Measurements from ENCODE around the gene CDKAL1.

GRCh38 chr6:21075986-21076385, 541.7 kb downstream of the CDKAL1 start:
- TF ChIP-seq CTCF (conservative IDR thresholded peaks at IDR 0.05; ENCODE audit: low read depth, low read length): no peak
- TF ChIP-seq EZH2phosphoT487 (IDR thresholded peaks at IDR 0.05; ENCODE audit: borderline replicate concordance, low read length): no peak
